Suprapubic skin (tissue), 4 donors: Measurements from ENCODE around the gene MMP28. TPM values are rescaled to one million over a fixed set of nuclear protein-coding genes. Genes with fewer than 3 reads are reported as not detected.

Experiments used
- DNase-seq, 2 donors: peaks; one replicate each; pipeline ENCODE4 v3.0.0-alpha.2; 2019; ENCODE audit warnings: low spot score in 2 of 2
- H3K27ac ChIP-seq: fragments of 200-600 bp; sonication (generic); one replicate; pipeline ENCODE4 v1.5.1; 2019
- H3K27me3 ChIP-seq: fragments of 200-600 bp; sonication (generic); one replicate; pipeline ENCODE4 v1.5.1; 2019
- H3K36me3 ChIP-seq: fragments of 200-600 bp; sonication (generic); one replicate; pipeline ENCODE4 v1.5.1; 2019
- H3K4me1 ChIP-seq: fragments of 200-600 bp; sonication (generic); one replicate; pipeline ENCODE4 v1.5.1; 2019
- H3K4me3 ChIP-seq: fragments of 200-600 bp; sonication (generic); one replicate; pipeline ENCODE4 v1.5.1; 2019; ENCODE audit warnings: mild to moderate bottlenecking
- H3K9me3 ChIP-seq: fragments of 200-600 bp; sonication (generic); one replicate; pipeline ENCODE4 v1.5.1; 2019
- EP300 ChIP-seq: sonication (generic); formaldehyde crosslinking; IDR thresholded peaks from one replicate; pipeline ENCODE4 v1.6.1; 2017; ENCODE audit warnings: antibody characterized with exemption
- POLR2A ChIP-seq, 2 donors: fragments of 450-650 bp; IDR thresholded peaks; one replicate each; pipeline ENCODE4 v1.6.1; 2017; ENCODE audit warnings: antibody characterized with exemption in 2 of 2, mild to moderate bottlenecking in 2 of 2, moderate library complexity in 2 of 2
- POLR2AphosphoS5 ChIP-seq, 3 donors: sonication (generic); formaldehyde crosslinking; IDR thresholded peaks; one replicate each; pipeline ENCODE4 v1.6.1; 2017; ENCODE audit warnings: antibody characterized with exemption in 3 of 3
- WGBS: methylation state at CpG from one replicate; pipeline ENCODE4 v1.1.5; 2018; 5-methylcytosine and 5-hydroxymethylcytosine counted together
- total RNA-seq, 4 donors: library from RNA; depleted of rRNA; stranded (reverse); fragments of >200 nt; gene quantifications; one replicate each; pipeline ENCODE4 v1.1.0, GENCODE V29; 2016
- TF ChIP-seq, protein P1 (sequence below), 2 donors: fragments of 200-600 bp in 1 of 2; fragments of 450-650 bp in 1 of 2; sonication (generic) in 1 of 2; IDR thresholded peaks; one replicate each; pipeline ENCODE4 v1.5.1; 2016 to 2019; ENCODE audit warnings: antibody characterized with exemption in 2 of 2, mild to moderate bottlenecking in 1 of 2, moderate library complexity in 1 of 2

MMP28 gene
- total RNA-seq, 4 donors from 2014 or later, result 76.4 to 109 (median 91.0) TPM

DNA sequence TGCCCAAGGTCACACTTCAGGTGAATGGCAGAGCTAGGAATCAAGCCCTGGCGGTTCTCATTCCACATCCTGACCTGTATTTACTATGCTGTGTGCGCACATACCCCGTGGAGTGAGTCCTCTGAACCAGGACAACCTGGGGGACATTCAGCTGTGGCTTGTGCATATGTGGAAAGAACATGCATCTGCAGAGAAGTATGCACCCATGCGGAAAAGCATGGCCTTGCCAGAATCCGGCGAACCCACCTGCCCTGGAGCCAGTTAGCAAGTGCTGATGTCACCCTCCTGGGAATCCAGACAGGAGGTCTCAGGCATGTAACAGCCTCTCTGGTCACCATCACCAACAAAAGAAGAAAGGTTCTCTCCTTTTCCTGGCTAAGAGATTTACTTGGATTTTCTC, 62.1 kb downstream of the MMP28 start:
- 70% methylated on average over 6 of the region's 6 CpGs for WGBS
- Histone ChIP-seq H3K4me3 (no peak overlapping the region), H3K36me3 (no peaks in the 10 kb centered on the region), H3K9me3 (no peaks in the 10 kb centered on the region), H3K27me3 (no peaks in the 10 kb centered on the region), H3K27ac (no peak overlapping the region), H3K4me1 (peaks cover 14% of the 10 kb centered on the region)
- TF ChIP-seq POLR2AphosphoS5 (IDR thresholded peaks at IDR 0.05), result no peak
- no peak for TF ChIP-seq EP300
- TF ChIP-seq POLR2A (IDR thresholded peaks at IDR 0.05), result no peak
- TF ChIP-seq, protein P1, sequence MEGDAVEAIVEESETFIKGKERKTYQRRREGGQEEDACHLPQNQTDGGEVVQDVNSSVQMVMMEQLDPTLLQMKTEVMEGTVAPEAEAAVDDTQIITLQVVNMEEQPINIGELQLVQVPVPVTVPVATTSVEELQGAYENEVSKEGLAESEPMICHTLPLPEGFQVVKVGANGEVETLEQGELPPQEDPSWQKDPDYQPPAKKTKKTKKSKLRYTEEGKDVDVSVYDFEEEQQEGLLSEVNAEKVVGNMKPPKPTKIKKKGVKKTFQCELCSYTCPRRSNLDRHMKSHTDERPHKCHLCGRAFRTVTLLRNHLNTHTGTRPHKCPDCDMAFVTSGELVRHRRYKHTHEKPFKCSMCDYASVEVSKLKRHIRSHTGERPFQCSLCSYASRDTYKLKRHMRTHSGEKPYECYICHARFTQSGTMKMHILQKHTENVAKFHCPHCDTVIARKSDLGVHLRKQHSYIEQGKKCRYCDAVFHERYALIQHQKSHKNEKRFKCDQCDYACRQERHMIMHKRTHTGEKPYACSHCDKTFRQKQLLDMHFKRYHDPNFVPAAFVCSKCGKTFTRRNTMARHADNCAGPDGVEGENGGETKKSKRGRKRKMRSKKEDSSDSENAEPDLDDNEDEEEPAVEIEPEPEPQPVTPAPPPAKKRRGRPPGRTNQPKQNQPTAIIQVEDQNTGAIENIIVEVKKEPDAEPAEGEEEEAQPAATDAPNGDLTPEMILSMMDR (IDR thresholded peaks at IDR 0.05), result no peak
- DNase-seq, result peak in 1 of 2 donors; percentile 39

DNA sequence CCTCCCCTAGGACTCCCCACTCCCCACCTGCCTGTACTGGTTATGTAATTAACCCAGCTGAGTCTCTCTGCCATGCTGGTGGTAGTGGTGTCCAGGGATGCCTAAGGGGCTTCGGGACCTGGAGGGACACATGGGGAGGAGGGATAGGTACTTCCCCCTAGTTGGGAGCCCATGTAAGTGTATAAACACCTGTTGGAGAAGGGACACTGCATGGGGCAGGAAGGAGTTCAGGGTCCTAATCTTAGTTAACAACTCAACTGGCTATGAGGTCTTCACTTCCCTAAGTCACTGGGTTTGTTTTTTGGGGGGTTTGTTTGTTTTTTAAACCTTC, 62.7 kb downstream of the MMP28 start:
- Histone ChIP-seq H3K4me1 (peaks cover 14% of the 10 kb centered on the region), H3K9me3 (no peaks in the 10 kb centered on the region), H3K27ac (no peak overlapping the region), H3K4me3 (no peak overlapping the region), H3K27me3 (no peaks in the 10 kb centered on the region), H3K36me3 (no peaks in the 10 kb centered on the region)
- peak in 1 of 2 donors; percentile 39 for DNase-seq
- 78% methylated on average over 1 of the region's 1 CpG for WGBS
- TF ChIP-seq, protein P1 (IDR thresholded peaks at IDR 0.05), result no peak
- TF ChIP-seq EP300, result no peak
- TF ChIP-seq POLR2A (IDR thresholded peaks at IDR 0.05), result no peak

DNA sequence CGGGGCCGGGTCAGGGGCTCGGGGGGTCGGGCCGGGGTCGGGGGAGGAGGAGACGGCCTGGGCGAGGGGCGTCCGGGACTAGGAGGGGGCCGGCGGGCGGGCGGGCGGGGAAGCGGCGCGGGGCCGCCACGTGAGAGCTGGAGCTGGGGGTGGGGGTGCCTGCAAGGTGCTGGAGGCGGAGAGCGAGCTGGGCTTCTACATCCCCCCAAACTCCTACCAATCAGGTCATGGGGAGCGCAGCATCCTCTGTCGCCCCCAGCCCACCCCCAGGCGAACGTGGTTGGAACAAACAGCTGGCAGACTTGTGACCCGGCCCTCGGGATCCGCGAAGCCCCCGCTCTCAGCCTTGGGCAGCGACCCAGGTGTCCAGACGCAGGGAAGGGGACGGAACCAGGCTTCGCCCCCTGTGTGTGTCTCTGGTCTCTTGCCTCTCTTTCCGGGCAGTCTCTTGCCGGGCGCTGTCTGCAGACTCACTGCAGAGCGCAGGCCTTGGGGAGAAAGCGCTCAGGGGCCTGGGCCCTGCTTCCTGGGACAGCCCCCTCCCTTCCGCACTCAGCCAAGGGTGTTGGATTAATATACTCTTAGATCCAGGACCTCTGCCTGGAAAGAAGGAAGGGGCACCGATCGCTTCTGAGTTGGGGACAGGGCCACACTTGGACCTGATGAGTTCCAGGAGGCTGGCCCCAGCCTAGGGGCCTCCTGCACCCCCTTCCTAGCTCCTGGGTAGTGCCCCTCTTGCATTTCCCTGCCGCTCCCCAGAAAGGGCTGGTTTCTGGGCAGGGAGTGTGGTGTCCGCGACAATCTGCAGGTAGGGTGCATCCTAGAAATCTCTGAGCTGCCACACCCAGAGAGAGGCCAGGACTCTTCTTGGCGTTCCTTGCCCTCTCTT, 63.3 kb downstream of the MMP28 start:
- no peak overlapping the region for H3K27ac ChIP-seq
- peaks cover 14% of the 10 kb centered on the region for H3K4me1 ChIP-seq
- H3K36me3 ChIP-seq, result no peaks in the 10 kb centered on the region
- 30% methylated on average over 17 of the region's 47 CpGs for WGBS
- peak in 1 of 2 donors; percentile 59 for DNase-seq
- H3K9me3 ChIP-seq, result no peaks in the 10 kb centered on the region
- H3K27me3 ChIP-seq, result no peaks in the 10 kb centered on the region
- TF ChIP-seq, protein P1 (IDR thresholded peaks at IDR 0.05), result no peak
- TF ChIP-seq POLR2AphosphoS5 (IDR thresholded peaks at IDR 0.05) (no peak), EP300 (no peak), POLR2A (IDR thresholded peaks at IDR 0.05) (no peak)
- H3K4me3 ChIP-seq, result peak overlapping the region; percentile 67

DNA sequence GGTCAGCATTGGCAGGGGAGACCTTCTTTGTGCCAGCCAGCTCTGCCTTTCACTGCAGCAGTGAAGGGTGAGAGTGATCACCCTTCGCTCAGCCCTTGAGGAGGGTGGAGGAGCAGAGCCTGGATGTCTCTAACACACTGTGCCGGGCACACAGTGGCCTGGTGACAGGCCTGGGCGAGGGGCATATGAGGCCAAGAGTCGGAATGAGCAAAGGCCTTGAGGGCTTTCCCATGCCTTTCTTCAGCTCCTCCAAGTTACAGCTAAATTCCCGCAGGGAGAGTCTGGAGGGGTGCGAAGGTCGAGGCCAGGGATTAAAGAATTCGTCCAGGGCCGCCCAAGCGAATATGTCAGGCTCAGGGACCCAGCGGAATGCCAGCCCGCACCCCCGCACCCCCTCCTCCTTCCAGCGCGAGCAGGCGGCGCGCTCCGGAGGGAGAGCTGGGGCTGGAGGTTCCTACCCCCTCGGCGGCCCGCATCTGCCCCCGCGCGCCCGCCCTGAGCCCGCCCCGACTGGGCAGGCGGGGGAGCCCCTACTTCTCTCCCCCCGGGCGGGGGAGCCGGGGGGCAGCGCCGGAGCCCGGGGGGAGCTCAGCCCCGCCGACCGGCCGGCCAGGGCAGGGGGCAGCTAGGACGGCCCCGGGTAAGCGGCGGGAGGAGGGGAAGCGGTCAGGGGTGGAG, 64.1 kb downstream of the MMP28 start, which contains the start of gene RASL10B:
TSS of gene RASL10B (plus strand) at position 401 of the 678 bp plus-strand sequence. CDS start 3,546 bp downstream, outside the sequence.
- H3K27ac ChIP-seq, result no peak within 1 kb of the TSS
- WGBS, result 10% methylated on average over 12 of the region's 44 CpGs

More for the DNA sequence above, 64.1 kb downstream of the MMP28 start, which contains the start of gene RASL10B:
- Histone ChIP-seq H3K9me3 (no peaks in the 10 kb centered on the region), H3K4me3 (peak within 1 kb of the TSS; percentile 67), H3K36me3 (peaks cover 2% of the 10 kb centered on the region), H3K4me1 (peaks cover 14% of the 10 kb centered on the region), H3K27me3 (no peaks in the 10 kb centered on the region)
- TF ChIP-seq POLR2A (IDR thresholded peaks at IDR 0.05) (no peak), POLR2AphosphoS5 (IDR thresholded peaks at IDR 0.05) (no peak), EP300 (no peak)
- TF ChIP-seq, protein P1 (IDR thresholded peaks at IDR 0.05), result no peak
- DNase-seq, result no peak
